SK-N-SH (cell line): ENCODE results near the gene RBPJL. TPM values are rescaled to one million over a fixed set of nuclear protein-coding genes. Genes with fewer than 3 reads are reported as not detected.

Experiments
- CTCF ChIA-PET: fragments of 300-600, 350-600 bp; formaldehyde crosslinking; extraction: SDS; loops from one replicate; lab custom pipeline; 2021; lab: Yijun Ruan, JAX
- POLR2A ChIA-PET: fragments of 350-600 bp; sonication (Branson Sonifier 250); formaldehyde crosslinking; extraction: SDS; loops from one replicate; lab custom pipeline; 2020; ENCODE audit warnings: antibody characterized with exemption, inconsistent platforms; lab: Yijun Ruan, JAX
- DNase-seq: peaks from one replicate; pipeline ENCODE4 v3.0.0; 2012
- H2AFZ ChIP-seq: fragments of 200-600 bp; sonication (generic); 2 replicates; pipeline ENCODE4 v1.8.1; 2016; ENCODE audit warnings: antibody characterized with exemption, mild to moderate bottlenecking, low read depth
- H3F3A ChIP-seq: fragments of 200-600 bp; sonication (generic); replicated peaks from 2 replicates; pipeline ENCODE3; 2016; ENCODE audit warnings: antibody characterized with exemption, mild to moderate bottlenecking; ENCODE audit not compliant: insufficient read depth
- H3K27ac ChIP-seq, 2 experiments: fragments of 200-500 bp in 1 of 2; fragments of 200-600 bp in 1 of 2; sonication (Bioruptor generic) in 1 of 2; sonication (generic), shearing (Covaris generic) in 1 of 2; 2 replicates each; pipeline versions ENCODE4 v1.5.1 to v1.6.1; 2014 to 2016; ENCODE audit warnings: low read depth in 2 of 2, inconsistent platforms in 1 of 2, low read length in 1 of 2, mild to moderate bottlenecking in 1 of 2, mixed read lengths in 1 of 2
- H3K27me3 ChIP-seq: fragments of 200-600 bp; sonication (generic), shearing (Covaris generic); 2 replicates; pipeline ENCODE4 v1.6.1; 2016; ENCODE audit warnings: mixed run types; ENCODE audit not compliant: insufficient read depth
- H3K36me3 ChIP-seq, 2 experiments: fragments of 200-500 bp in 1 of 2; fragments of 200-600 bp in 1 of 2; sonication (Bioruptor generic) in 1 of 2; sonication (generic) in 1 of 2; replicated peaks in 1 of 2; 2 replicates each; pipeline versions ENCODE3 to v1.5.1; 2014 to 2016; ENCODE audit warnings: low read length in 1 of 2, mild to moderate bottlenecking in 1 of 2; ENCODE audit not compliant: insufficient read depth in 2 of 2, control insufficient read depth in 1 of 2
- H3K4me1 ChIP-seq, 2 experiments: fragments of 200-500 bp in 1 of 2; fragments of 200-600 bp in 1 of 2; sonication (Bioruptor generic) in 1 of 2; sonication (generic), shearing (Covaris generic) in 1 of 2; 2 replicates each; pipeline versions ENCODE4 v1.5.1 to v1.6.1; 2014 to 2016; ENCODE audit warnings: low read depth in 1 of 2, low read length in 1 of 2, mixed run types in 1 of 2; ENCODE audit not compliant: insufficient read depth in 2 of 2, control insufficient read depth in 1 of 2
- H3K4me2 ChIP-seq: fragments of 200-600 bp; sonication (generic), shearing (Covaris generic); 2 replicates; pipeline ENCODE4 v1.6.1; 2017; ENCODE audit warnings: mixed run types
- H3K4me3 ChIP-seq, 2 experiments: fragments of 200-500 bp in 1 of 2; fragments of 200-600 bp in 1 of 2; sonication (Bioruptor generic) in 1 of 2; sonication (generic), shearing (Covaris generic) in 1 of 2; 2 replicates each; pipeline versions ENCODE4 v1.5.1 to v1.8.1; 2014 to 2016; ENCODE audit warnings: low read depth in 2 of 2, inconsistent platforms in 1 of 2, low read length in 1 of 2, mild to moderate bottlenecking in 1 of 2, mixed read lengths in 1 of 2, moderate library complexity in 1 of 2
- H3K79me2 ChIP-seq: fragments of 200-600 bp; sonication (generic); 2 replicates; pipeline ENCODE4 v1.8.1; 2017; ENCODE audit warnings: mild to moderate bottlenecking; ENCODE audit not compliant: insufficient read depth
- H3K9ac ChIP-seq: fragments of 200-600 bp; sonication (generic); 2 replicates; pipeline ENCODE4 v1.6.1; 2017; ENCODE audit warnings: mixed run types
- H3K9me2 ChIP-seq: fragments of 200-600 bp; sonication (generic); 2 replicates; pipeline ENCODE4 v1.6.1; 2017; ENCODE audit warnings: mixed run types
- H3K9me3 ChIP-seq: fragments of 200-600 bp; sonication (generic); 2 replicates; pipeline ENCODE4 v1.6.1; 2017; ENCODE audit warnings: mixed run types, mild to moderate bottlenecking, moderate library complexity
- H4K20me1 ChIP-seq: fragments of 200-600 bp; sonication (generic); 2 replicates; pipeline ENCODE4 v1.6.1; 2017; ENCODE audit warnings: mild to moderate bottlenecking, mixed run types; ENCODE audit not compliant: insufficient read depth
- EP300 ChIP-seq, 2 experiments: IDR thresholded peaks; 2 replicates each; pipeline versions ENCODE4 v1.4.0 to v1.6.1; 2012; ENCODE audit warnings: borderline replicate concordance in 1 of 2, low read depth in 1 of 2, low read length in 1 of 2
- FOSL2 ChIP-seq: IDR thresholded peaks from 2 replicates; pipeline ENCODE4 v1.4.0; 2012; ENCODE audit warnings: low read depth, mild to moderate bottlenecking, moderate library complexity, borderline replicate concordance
- FOXM1 ChIP-seq: IDR thresholded peaks from 2 replicates; pipeline ENCODE4 v1.4.0; 2012; ENCODE audit warnings: low read depth, mild to moderate bottlenecking
- GABPA ChIP-seq: IDR thresholded peaks from 2 replicates; pipeline ENCODE4 v1.4.0; 2012; ENCODE audit warnings: low read depth, mild to moderate bottlenecking
- JUND ChIP-seq: IDR thresholded peaks from 2 replicates; pipeline ENCODE4 v1.4.0; 2012
- MEF2A ChIP-seq: IDR thresholded peaks from 2 replicates; pipeline ENCODE4 v1.4.0; 2012; ENCODE audit warnings: low read depth, borderline replicate concordance
- NFIC ChIP-seq: IDR thresholded peaks from 2 replicates; pipeline ENCODE4 v1.4.0; 2012; ENCODE audit warnings: borderline replicate concordance
- NRF1 ChIP-seq: IDR thresholded peaks from 2 replicates; pipeline ENCODE4 v1.6.1; 2012; ENCODE audit warnings: low read depth, mild to moderate bottlenecking, low read length
- POLR2AphosphoS5 ChIP-seq: IDR thresholded peaks from 2 replicates; pipeline ENCODE4 v1.6.1; 2012; ENCODE audit warnings: low read depth, low read length
- RFX5 ChIP-seq: IDR thresholded peaks from 2 replicates; pipeline ENCODE4 v1.6.1; 2012; ENCODE audit warnings: mild to moderate bottlenecking, improper control_type of control experiment, low read length
- TAF1 ChIP-seq: IDR thresholded peaks from 2 replicates; pipeline ENCODE4 v1.6.1; 2012; ENCODE audit warnings: low read depth, mild to moderate bottlenecking, low read length, moderate library complexity, borderline replicate concordance
- YY1 ChIP-seq: IDR thresholded peaks from 2 replicates; pipeline ENCODE4 v1.4.0; 2012; ENCODE audit warnings: low read depth, mild to moderate bottlenecking
- WGBS: methylation state at CpG from one replicate; pipeline ENCODE4 v1.1.6; 2017; ENCODE audit warnings: low lambda C conversion rate; 5-methylcytosine and 5-hydroxymethylcytosine counted together
- polyA plus RNA-seq, 3 experiments: library from polyadenylated mRNA; depleted of rRNA; stranded (reverse); fragments of >200 nt; gene quantifications; 2 replicates each; pipeline ENCODE4 v1.2.3, GENCODE V29; 2012
- TF ChIP-seq, protein P1 (sequence below): IDR thresholded peaks from 2 replicates; pipeline ENCODE4 v1.4.0; 2012; ENCODE audit warnings: low read depth, borderline replicate concordance
- TF ChIP-seq, protein P2 (sequence below): fragments of 150-350 bp; IDR thresholded peaks from 2 replicates; pipeline ENCODE4 v1.6.1; 2016; ENCODE audit warnings: mild to moderate bottlenecking, low read depth, low read length
- TF ChIP-seq, protein P3 (sequence below): IDR thresholded peaks from 2 replicates; pipeline ENCODE4 v1.4.0; 2012; ENCODE audit warnings: low read depth
- TF ChIP-seq, protein P4 (sequence below): fragments of 200-600 bp; sonication (generic); IDR thresholded peaks from 2 replicates; pipeline ENCODE4 v1.6.1; 2017; ENCODE audit warnings: antibody characterized with exemption, mild to moderate bottlenecking, moderate library complexity
- TF ChIP-seq, protein P5 (sequence below): fragments of 150-350 bp; IDR thresholded peaks from 2 replicates; pipeline ENCODE4 v1.6.1; 2017; ENCODE audit warnings: antibody characterized with exemption, low read length, low read depth, borderline replicate concordance
- TF ChIP-seq, protein P6 (sequence below): IDR thresholded peaks from 2 replicates; pipeline ENCODE4 v1.6.1; 2012; ENCODE audit warnings: mild to moderate bottlenecking, low read depth, low read length, moderate library complexity
- TF ChIP-seq, protein P7 (sequence below): IDR thresholded peaks from 2 replicates; pipeline ENCODE4 v1.4.0; 2012; ENCODE audit warnings: low read depth, borderline replicate concordance

The RBPJL gene
- polyA plus RNA-seq, 1 of the 3 experiments (the other 2 are of a cell fraction), result not detected

DNA sequence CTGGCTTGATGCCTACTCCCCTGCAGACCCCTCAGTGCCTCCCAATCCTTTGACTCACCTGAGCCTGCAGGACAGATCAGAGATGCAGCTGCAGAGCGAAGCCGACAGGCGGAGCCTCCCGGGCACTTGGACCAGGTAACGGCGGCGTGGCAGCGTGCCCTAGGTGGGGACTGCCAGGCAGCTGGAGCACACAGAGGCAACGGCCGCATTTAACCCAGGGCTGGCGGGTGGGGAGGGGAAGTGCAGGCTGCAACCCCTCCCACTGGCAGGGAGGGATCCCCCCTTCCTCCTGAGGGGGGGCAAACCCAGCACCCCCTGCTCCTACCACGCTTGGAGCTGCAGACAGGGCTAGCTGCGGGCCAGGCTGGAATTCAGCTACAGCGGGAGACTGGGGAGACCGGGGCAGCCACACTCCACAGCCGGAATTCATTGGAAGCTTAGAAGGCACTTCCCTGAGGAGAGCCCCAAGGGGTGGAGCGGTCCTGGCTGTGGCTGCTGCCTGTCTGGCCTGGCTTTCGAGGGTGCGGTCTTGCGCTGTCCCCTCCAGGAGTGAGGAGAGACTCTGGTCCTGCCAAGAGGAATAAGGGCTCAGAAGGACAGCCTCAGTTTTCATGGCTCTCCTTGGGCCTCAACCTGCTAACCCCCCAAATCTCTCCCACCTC lies 1.6 kb downstream of the RBPJL start, which contains the start of gene MATN4:
MATN4 (minus strand) TSS at position 183 of the 662 bp plus-strand sequence. CDS start 2,717 bp downstream, outside the sequence.
- Histone ChIP-seq H2AFZ (no peak within 1 kb of the TSS), H3K79me2 (no peaks in the 10 kb centered on the region), H3K4me1 (peaks cover 0 to 2% of the 10 kb centered on the region in 2 experiments; a peak in 1 of 4 replicates), H3K27ac (no peak within 1 kb of the TSS), H3K27me3 (no peaks in the 10 kb centered on the region; the same call in 1 of the 2 replicates), H3K9me2 (no peaks in the 10 kb centered on the region), H3K9ac (no peak within 1 kb of the TSS), H3K9me3 (no peaks in the 10 kb centered on the region), H3K36me3 (no peaks in the 10 kb centered on the region), H3F3A (no peaks in the 10 kb centered on the region), H4K20me1 (no peaks in the 10 kb centered on the region), H3K4me3 (no peak within 1 kb of the TSS), H3K4me2 (no peak within 1 kb of the TSS)
- no peak for TF ChIP-seq NFIC
- TF ChIP-seq TAF1, result no peak
- TF ChIP-seq, protein P1, sequence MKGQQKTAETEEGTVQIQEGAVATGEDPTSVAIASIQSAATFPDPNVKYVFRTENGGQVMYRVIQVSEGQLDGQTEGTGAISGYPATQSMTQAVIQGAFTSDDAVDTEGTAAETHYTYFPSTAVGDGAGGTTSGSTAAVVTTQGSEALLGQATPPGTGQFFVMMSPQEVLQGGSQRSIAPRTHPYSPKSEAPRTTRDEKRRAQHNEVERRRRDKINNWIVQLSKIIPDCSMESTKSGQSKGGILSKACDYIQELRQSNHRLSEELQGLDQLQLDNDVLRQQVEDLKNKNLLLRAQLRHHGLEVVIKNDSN, result no peak
- TF ChIP-seq RFX5, result no peak
- TF ChIP-seq GABPA, result no peak
- TF ChIP-seq, protein P2, sequence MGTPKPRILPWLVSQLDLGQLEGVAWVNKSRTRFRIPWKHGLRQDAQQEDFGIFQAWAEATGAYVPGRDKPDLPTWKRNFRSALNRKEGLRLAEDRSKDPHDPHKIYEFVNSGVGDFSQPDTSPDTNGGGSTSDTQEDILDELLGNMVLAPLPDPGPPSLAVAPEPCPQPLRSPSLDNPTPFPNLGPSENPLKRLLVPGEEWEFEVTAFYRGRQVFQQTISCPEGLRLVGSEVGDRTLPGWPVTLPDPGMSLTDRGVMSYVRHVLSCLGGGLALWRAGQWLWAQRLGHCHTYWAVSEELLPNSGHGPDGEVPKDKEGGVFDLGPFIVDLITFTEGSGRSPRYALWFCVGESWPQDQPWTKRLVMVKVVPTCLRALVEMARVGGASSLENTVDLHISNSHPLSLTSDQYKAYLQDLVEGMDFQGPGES, result no peak
- TF ChIP-seq POLR2AphosphoS5, result no peak
- TF ChIP-seq, protein P3, sequence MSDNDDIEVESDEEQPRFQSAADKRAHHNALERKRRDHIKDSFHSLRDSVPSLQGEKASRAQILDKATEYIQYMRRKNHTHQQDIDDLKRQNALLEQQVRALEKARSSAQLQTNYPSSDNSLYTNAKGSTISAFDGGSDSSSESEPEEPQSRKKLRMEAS, result no peak
- TF ChIP-seq, protein P4, sequence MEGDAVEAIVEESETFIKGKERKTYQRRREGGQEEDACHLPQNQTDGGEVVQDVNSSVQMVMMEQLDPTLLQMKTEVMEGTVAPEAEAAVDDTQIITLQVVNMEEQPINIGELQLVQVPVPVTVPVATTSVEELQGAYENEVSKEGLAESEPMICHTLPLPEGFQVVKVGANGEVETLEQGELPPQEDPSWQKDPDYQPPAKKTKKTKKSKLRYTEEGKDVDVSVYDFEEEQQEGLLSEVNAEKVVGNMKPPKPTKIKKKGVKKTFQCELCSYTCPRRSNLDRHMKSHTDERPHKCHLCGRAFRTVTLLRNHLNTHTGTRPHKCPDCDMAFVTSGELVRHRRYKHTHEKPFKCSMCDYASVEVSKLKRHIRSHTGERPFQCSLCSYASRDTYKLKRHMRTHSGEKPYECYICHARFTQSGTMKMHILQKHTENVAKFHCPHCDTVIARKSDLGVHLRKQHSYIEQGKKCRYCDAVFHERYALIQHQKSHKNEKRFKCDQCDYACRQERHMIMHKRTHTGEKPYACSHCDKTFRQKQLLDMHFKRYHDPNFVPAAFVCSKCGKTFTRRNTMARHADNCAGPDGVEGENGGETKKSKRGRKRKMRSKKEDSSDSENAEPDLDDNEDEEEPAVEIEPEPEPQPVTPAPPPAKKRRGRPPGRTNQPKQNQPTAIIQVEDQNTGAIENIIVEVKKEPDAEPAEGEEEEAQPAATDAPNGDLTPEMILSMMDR, result no peak
- no peak for TF ChIP-seq JUND
- TF ChIP-seq FOSL2, result no peak
- TF ChIP-seq EP300 (IDR thresholded peaks at IDR 0.05; ENCODE audit: borderline replicate concordance in 1 of 2, low read depth in 1 of 2, low read length in 1 of 2), result no peak
- TF ChIP-seq, protein P5, sequence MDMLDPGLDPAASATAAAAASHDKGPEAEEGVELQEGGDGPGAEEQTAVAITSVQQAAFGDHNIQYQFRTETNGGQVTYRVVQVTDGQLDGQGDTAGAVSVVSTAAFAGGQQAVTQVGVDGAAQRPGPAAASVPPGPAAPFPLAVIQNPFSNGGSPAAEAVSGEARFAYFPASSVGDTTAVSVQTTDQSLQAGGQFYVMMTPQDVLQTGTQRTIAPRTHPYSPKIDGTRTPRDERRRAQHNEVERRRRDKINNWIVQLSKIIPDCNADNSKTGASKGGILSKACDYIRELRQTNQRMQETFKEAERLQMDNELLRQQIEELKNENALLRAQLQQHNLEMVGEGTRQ, result no peak
- TF ChIP-seq, protein P6, sequence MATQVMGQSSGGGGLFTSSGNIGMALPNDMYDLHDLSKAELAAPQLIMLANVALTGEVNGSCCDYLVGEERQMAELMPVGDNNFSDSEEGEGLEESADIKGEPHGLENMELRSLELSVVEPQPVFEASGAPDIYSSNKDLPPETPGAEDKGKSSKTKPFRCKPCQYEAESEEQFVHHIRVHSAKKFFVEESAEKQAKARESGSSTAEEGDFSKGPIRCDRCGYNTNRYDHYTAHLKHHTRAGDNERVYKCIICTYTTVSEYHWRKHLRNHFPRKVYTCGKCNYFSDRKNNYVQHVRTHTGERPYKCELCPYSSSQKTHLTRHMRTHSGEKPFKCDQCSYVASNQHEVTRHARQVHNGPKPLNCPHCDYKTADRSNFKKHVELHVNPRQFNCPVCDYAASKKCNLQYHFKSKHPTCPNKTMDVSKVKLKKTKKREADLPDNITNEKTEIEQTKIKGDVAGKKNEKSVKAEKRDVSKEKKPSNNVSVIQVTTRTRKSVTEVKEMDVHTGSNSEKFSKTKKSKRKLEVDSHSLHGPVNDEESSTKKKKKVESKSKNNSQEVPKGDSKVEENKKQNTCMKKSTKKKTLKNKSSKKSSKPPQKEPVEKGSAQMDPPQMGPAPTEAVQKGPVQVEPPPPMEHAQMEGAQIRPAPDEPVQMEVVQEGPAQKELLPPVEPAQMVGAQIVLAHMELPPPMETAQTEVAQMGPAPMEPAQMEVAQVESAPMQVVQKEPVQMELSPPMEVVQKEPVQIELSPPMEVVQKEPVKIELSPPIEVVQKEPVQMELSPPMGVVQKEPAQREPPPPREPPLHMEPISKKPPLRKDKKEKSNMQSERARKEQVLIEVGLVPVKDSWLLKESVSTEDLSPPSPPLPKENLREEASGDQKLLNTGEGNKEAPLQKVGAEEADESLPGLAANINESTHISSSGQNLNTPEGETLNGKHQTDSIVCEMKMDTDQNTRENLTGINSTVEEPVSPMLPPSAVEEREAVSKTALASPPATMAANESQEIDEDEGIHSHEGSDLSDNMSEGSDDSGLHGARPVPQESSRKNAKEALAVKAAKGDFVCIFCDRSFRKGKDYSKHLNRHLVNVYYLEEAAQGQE, result no peak
- TF ChIP-seq FOXM1, result no peak
- no peak for TF ChIP-seq MEF2A
- no peak for TF ChIP-seq NRF1
- TF ChIP-seq, protein P7, sequence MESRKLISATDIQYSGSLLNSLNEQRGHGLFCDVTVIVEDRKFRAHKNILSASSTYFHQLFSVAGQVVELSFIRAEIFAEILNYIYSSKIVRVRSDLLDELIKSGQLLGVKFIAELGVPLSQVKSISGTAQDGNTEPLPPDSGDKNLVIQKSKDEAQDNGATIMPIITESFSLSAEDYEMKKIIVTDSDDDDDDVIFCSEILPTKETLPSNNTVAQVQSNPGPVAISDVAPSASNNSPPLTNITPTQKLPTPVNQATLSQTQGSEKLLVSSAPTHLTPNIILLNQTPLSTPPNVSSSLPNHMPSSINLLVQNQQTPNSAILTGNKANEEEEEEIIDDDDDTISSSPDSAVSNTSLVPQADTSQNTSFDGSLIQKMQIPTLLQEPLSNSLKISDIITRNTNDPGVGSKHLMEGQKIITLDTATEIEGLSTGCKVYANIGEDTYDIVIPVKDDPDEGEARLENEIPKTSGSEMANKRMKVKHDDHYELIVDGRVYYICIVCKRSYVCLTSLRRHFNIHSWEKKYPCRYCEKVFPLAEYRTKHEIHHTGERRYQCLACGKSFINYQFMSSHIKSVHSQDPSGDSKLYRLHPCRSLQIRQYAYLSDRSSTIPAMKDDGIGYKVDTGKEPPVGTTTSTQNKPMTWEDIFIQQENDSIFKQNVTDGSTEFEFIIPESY, result no peak
- no peak for TF ChIP-seq YY1
- POLR2A ChIA-PET, result no interaction called here
- CTCF ChIA-PET, result interaction anchor here (0.7 to 1.2 kb wide), 5 partner anchors 11 to 129 kb away, joined by 3 to 4 read pairs (median 3); no protein-coding TSS in a partner anchor
- WGBS, result 89% methylated on average over 16 of the region's 20 CpGs
- DNase-seq, result no peak
